Mucosa of descending colon (tissue), 3 donors: ENCODE data around the gene GRK5. TPM values are rescaled to one million over a fixed set of nuclear protein-coding genes. Genes with fewer than 3 reads are reported as not detected.

Experiments
- ATAC-seq: fragments of 200-7000 bp; cut with Tn5 transposase; one replicate; pipeline ENCODE4 v1.9.1; 2020; ENCODE audit warnings: mild to moderate bottlenecking, moderate library complexity
- DNase-seq, 3 donors: peaks; one replicate each; pipeline ENCODE4 v3.0.0-alpha.2; 2020
- H3K36me3 ChIP-seq: fragments of 200-600 bp; one replicate; pipeline ENCODE4 v1.8.0; 2021; ENCODE audit warnings: low read depth, mild to moderate bottlenecking
- H3K4me1 ChIP-seq: fragments of 200-600 bp; one replicate; pipeline ENCODE4 v1.8.0; 2021; ENCODE audit warnings: low read depth, mild to moderate bottlenecking
- H3K4me3 ChIP-seq: fragments of 200-600 bp; one replicate; pipeline ENCODE4 v1.8.0; 2021; ENCODE audit warnings: mild to moderate bottlenecking
- H3K9me3 ChIP-seq: fragments of 200-600 bp; one replicate; pipeline ENCODE4 v1.8.0; 2021; ENCODE audit warnings: mild to moderate bottlenecking
- intact Hi-C, 2 donors: fragments of 100-400 bp; cut with DNase I in 1 of 2; cut with micrococcal nuclease in 1 of 2; formaldehyde crosslinking; loops; one replicate each; pipeline versions ENCODE4 v1.11.0 to v1.11.1; 2022; cut with DNase I, micrococcal nuclease
- total RNA-seq, 3 donors: library from RNA; stranded (reverse); fragmentation: NEBNext Ultra II Directional in 2 of 3; extraction: Animal tissue kit (Norgen Biotek cat#: 25700) in 2 of 3; gene quantifications; one replicate each; pipeline versions ENCODE4 v1.2.1 to v1.2.4, GENCODE V29; 2021 to 2023
- TF ChIP-seq, protein P1 (sequence below): fragments of 200-600 bp; IDR thresholded peaks from one replicate; pipeline ENCODE4 v1.8.0; 2022; ENCODE audit warnings: antibody characterized with exemption, mild to moderate bottlenecking
- donor health status: DM: no; HTN: no; CAD: no; lungs with moderate emphysema.
- donor health status: DM: no; HTN: no; CAD: no.
- donor health status: DM: no; HTN: yes; CAD: no.

The GRK5 gene
- total RNA-seq, 3 donors from 2014 or later: 6.6 to 27.1 (median 8.3) TPM

DNA sequence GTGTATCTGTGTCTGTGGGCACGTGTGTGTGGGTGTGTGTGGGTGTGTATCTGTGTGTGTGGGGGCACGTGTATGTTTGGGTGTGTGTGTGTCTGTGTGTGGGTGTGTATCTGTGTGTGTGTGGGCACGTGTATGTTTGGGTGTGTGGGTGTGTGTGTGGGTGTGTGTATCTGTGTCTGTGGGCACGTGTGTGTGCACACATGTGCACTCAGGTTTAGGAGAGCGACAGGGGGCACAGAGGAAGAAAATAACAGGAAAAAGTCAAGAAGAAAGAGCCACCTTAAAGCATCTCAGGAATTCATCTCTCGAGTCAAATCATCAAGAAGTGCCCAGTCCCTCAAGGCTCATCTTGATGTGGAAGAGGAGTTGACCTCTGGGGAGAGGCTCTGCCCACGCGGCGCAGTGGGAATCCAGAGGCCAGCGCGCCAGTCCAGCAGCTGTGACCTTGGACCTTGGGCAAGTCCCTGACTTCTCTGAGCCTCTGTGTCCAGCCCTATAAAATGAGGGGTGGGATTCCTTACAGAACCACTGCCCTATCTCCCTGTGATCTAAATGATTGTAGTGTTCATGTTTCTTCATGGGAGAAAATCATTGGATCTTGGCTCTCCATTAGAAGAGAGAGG is 187.4 kb downstream of the GRK5 start:
- Histone ChIP-seq H3K4me1 (peaks cover 18% of the 10 kb centered on the region), H3K9me3 (no peaks in the 10 kb centered on the region), H3K4me3 (no peak overlapping the region), H3K36me3 (no peaks in the 10 kb centered on the region)
- ATAC-seq (no peak), DNase-seq (peak in 2 of 3 donors; percentile 11 to 17)
- intact Hi-C loops: no loop called here
- TF ChIP-seq, protein P1, sequence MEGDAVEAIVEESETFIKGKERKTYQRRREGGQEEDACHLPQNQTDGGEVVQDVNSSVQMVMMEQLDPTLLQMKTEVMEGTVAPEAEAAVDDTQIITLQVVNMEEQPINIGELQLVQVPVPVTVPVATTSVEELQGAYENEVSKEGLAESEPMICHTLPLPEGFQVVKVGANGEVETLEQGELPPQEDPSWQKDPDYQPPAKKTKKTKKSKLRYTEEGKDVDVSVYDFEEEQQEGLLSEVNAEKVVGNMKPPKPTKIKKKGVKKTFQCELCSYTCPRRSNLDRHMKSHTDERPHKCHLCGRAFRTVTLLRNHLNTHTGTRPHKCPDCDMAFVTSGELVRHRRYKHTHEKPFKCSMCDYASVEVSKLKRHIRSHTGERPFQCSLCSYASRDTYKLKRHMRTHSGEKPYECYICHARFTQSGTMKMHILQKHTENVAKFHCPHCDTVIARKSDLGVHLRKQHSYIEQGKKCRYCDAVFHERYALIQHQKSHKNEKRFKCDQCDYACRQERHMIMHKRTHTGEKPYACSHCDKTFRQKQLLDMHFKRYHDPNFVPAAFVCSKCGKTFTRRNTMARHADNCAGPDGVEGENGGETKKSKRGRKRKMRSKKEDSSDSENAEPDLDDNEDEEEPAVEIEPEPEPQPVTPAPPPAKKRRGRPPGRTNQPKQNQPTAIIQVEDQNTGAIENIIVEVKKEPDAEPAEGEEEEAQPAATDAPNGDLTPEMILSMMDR: no peak

DNA sequence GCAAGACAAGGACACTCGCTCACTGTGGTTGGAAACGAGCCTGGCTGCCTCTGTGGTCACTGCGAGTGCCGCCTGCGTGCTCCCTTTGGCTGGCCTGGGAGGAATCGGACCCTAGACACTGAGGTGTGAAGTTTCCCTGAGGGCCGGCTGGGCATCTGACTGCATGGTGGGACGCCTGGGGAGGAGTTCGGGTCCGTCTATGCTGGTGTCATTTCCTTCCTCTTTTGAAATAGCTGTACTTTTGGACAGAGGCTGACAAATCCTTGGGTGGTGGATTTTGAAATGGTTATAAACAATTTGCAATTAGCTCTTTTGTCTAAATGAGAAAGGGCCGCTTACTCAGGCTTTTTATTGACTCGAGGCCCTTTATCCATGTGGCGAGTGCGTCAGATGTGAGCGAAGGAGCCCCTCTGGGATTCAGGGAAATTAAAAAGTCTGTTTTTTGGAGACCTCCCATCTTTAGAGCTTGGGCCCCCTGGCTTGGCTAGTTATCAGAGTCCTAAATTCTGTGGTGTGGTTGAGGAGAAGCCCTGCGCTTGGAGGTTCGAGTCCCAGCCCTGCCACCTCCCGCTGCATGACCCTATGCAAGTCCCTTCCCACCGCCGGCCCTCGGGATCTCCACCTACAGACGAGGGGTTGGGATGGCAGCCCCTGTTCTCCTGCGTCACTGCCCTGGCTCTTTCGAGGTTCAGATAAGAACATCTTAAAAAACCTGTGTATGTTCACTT is 188.1 kb downstream of the GRK5 start:
- TF ChIP-seq, protein P1: no peak
- Histone ChIP-seq H3K4me1 (peaks cover 18% of the 10 kb centered on the region), H3K36me3 (no peaks in the 10 kb centered on the region), H3K4me3 (no peak overlapping the region), H3K9me3 (no peaks in the 10 kb centered on the region)
- intact Hi-C loops: no loop called here
- DNase-seq (peak in 2 of 3 donors; percentile 32 to 52), ATAC-seq (peak; percentile 51)

DNA sequence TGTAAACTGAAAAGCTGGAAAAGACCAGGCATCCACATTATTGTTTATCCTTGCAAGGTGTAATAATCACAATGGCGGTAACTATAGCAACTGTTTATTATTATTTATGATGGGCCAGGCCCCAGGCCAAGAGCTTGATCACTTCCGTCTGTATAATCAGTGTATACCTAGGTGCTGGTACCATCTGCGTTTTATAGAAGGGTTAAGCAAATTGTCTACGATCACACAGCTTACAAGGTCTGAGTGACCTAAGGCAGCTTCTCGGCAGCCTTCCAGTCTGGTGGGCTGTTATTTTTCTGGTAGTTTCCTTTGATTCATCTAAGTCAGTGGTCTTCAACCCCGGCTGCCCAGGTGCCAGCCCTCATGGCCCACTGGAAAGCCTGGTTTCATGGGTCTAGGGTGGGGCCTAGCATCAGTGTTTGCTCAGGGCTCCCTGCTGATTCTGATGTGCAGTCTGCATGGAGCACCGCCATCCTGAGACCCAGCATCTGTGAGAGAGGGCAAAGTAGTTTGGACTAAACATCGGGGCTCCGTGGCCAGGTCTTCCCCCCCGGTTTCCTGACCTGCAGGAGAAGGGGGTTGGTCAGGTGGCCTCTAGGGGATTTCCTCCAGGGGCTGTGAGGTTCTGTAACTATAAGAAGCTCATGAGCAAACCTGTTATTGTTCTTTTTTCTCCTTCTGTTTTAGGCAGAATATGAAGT is 188.8 kb downstream of the GRK5 start:
- TF ChIP-seq, protein P1: no peak
- Histone ChIP-seq H3K9me3 (no peaks in the 10 kb centered on the region), H3K4me1 (peaks cover 18% of the 10 kb centered on the region), H3K36me3 (no peaks in the 10 kb centered on the region), H3K4me3 (no peak overlapping the region)
- intact Hi-C loops: no loop called here
- peak; percentile 72 for ATAC-seq
- DNase-seq: peak in 2 of 3 donors; percentile 18 to 39

DNA sequence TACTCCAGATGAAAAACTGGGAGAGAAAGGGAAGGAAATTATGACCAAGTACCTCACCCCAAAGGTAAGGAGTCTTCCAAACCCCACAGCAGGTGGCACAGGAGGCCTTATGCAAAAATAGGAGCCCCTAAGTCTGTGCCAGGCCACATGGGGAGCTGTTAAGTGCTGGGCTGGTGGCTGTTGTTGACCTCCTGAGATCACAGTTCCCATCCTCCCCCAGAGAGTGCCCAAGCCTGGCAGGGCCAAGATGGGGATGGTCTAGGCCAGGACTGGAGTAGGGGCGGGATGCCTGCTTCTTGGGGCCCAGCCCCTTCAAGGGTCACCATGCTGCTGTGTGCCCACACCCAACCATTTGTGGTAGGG is 189.3 kb downstream of the GRK5 start:
- Histone ChIP-seq H3K36me3 (no peaks in the 10 kb centered on the region), H3K4me3 (no peak overlapping the region), H3K4me1 (peaks cover 18% of the 10 kb centered on the region), H3K9me3 (no peaks in the 10 kb centered on the region)
- DNase-seq (peak in 2 of 3 donors; percentile 15 to 25), ATAC-seq (no peak)
- TF ChIP-seq, protein P1: no peak
- intact Hi-C loops: no loop called here

DNA sequence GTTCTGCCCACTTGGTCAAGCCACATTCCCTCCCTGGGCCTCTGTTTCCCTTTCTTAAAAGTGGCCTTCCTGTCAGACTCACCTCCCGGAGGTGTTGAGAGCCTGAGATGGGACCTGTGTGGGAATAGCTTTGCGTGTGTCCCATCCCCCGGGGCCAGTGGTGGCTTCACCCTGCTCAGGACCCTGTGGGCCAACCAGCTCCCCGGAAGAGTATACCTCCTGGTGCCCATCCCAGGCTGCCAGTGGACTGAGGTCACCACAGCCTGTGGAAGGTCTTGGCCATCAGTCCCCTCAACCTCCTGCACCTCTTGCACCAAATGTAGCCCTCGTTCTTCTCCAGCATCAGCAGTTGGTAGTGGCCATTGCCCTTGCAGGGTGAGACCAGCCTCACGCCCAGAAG is 190.0 kb downstream of the GRK5 start:
- DNase-seq (peak in 1 of 3 donors; percentile 34), ATAC-seq (no peak)
- Histone ChIP-seq H3K4me1 (peaks cover 18% of the 10 kb centered on the region), H3K9me3 (no peaks in the 10 kb centered on the region), H3K4me3 (no peak overlapping the region), H3K36me3 (no peaks in the 10 kb centered on the region)
- intact Hi-C loops: no loop called here
- TF ChIP-seq, protein P1: no peak
